H9 (cell line): ENCODE measurements around the gene TATDN2. TPM values are rescaled to one million over a fixed set of nuclear protein-coding genes. Genes with fewer than 3 reads are reported as not detected.

Source experiments
- DNase-seq: peaks from one replicate; pipeline ENCODE4 v3.0.0-alpha.2; 2017
- H2AFZ ChIP-seq: one replicate; pipeline ENCODE4 v1.6.1; 2013; ENCODE audit warnings: mild to moderate bottlenecking, low read length, control low read depth, moderate library complexity
- H2AK5ac ChIP-seq: 2 replicates; pipeline ENCODE4 v1.6.1; 2013; ENCODE audit warnings: low read length, control low read depth, mixed read lengths; ENCODE audit not compliant: insufficient read length
- H2BK120ac ChIP-seq: one replicate; pipeline ENCODE4 v1.6.1; 2013; ENCODE audit warnings: low read depth, mild to moderate bottlenecking, low read length, control low read depth, inconsistent platforms; ENCODE audit not compliant: poor library complexity, severe bottlenecking
- H2BK12ac ChIP-seq: 2 replicates; pipeline ENCODE4 v1.6.1; 2013; ENCODE audit warnings: low read length, control low read depth, mixed read lengths, low read depth; ENCODE audit not compliant: insufficient read length
- H2BK15ac ChIP-seq: 2 replicates; pipeline ENCODE4 v1.6.1; 2013; ENCODE audit warnings: low read depth, low read length, control low read depth
- H2BK20ac ChIP-seq: one replicate; pipeline ENCODE4 v1.6.1; 2013; ENCODE audit warnings: low read depth, mild to moderate bottlenecking, low read length, control low read depth, inconsistent platforms; ENCODE audit not compliant: poor library complexity, severe bottlenecking
- H2BK5ac ChIP-seq: 2 replicates; pipeline ENCODE4 v1.6.1; 2013; ENCODE audit warnings: low read length, control low read depth, mixed read lengths; ENCODE audit not compliant: insufficient read length
- H3K14ac ChIP-seq: 2 replicates; pipeline ENCODE4 v1.6.1; 2013; ENCODE audit warnings: low read length, control low read depth; ENCODE audit not compliant: insufficient read depth
- H3K18ac ChIP-seq: 2 replicates; pipeline ENCODE4 v1.6.1; 2013; ENCODE audit warnings: low read depth, mild to moderate bottlenecking, mixed read lengths, low read length, control low read depth; ENCODE audit not compliant: insufficient read length
- H3K23ac ChIP-seq: 2 replicates; pipeline ENCODE4 v1.6.1; 2013; ENCODE audit warnings: low read length, control low read depth, mixed read lengths, low read depth; ENCODE audit not compliant: insufficient read length
- H3K23me2 ChIP-seq: 2 replicates; pipeline ENCODE4 v1.6.1; 2013; ENCODE audit warnings: low read depth, mild to moderate bottlenecking, mixed read lengths, low read length, control low read depth; ENCODE audit not compliant: insufficient read length, poor library complexity, severe bottlenecking
- H3K27ac ChIP-seq: 2 replicates; pipeline ENCODE4 v1.5.1; 2013; ENCODE audit warnings: low read length, control low read depth, mixed read lengths, low read depth; ENCODE audit not compliant: insufficient read length
- H3K27me3 ChIP-seq: 2 replicates; pipeline ENCODE4 v1.6.1; 2013; ENCODE audit warnings: low read length, control low read depth, inconsistent platforms; ENCODE audit not compliant: insufficient read depth
- H3K4ac ChIP-seq: 2 replicates; pipeline ENCODE4 v1.6.1; 2013; ENCODE audit warnings: low read depth, mild to moderate bottlenecking, control low read depth, inconsistent platforms, low read length, moderate library complexity
- H3K4me1 ChIP-seq: 2 replicates; pipeline ENCODE4 v1.6.1; 2013; ENCODE audit warnings: low read length, control low read depth, inconsistent platforms; ENCODE audit not compliant: insufficient read depth
- H3K4me2 ChIP-seq: 2 replicates; pipeline ENCODE4 v1.6.1; 2013; ENCODE audit warnings: low read length, control low read depth, mixed read lengths; ENCODE audit not compliant: insufficient read length, insufficient read depth
- H3K56ac ChIP-seq: 2 replicates; pipeline ENCODE4 v1.6.1; 2013; ENCODE audit warnings: low read depth, mild to moderate bottlenecking, mixed read lengths, low read length, control low read depth; ENCODE audit not compliant: insufficient read length
- H3K79me1 ChIP-seq: 2 replicates; pipeline ENCODE4 v1.6.1; 2013; ENCODE audit warnings: low read depth, mild to moderate bottlenecking, moderate library complexity, low read length, control low read depth, inconsistent platforms; ENCODE audit not compliant: insufficient read depth, poor library complexity, severe bottlenecking
- H3K79me2 ChIP-seq: 2 replicates; pipeline ENCODE4 v1.6.1; 2013; ENCODE audit warnings: low read length, control low read depth, inconsistent platforms; ENCODE audit not compliant: insufficient read depth
- H3K9ac ChIP-seq: 2 replicates; pipeline ENCODE4 v1.6.1; 2013; ENCODE audit warnings: low read length, control low read depth, mixed read lengths; ENCODE audit not compliant: insufficient read length; ENCODE audit errors: extremely low read depth
- H3K9me3 ChIP-seq: one replicate; pipeline ENCODE4 v1.6.1; 2013; ENCODE audit warnings: low read depth, low read length, inconsistent platforms; ENCODE audit not compliant: control insufficient read depth
- H3T11ph ChIP-seq: one replicate; pipeline ENCODE4 v1.6.1; 2013; ENCODE audit warnings: mild to moderate bottlenecking, low read length, control low read depth, inconsistent platforms
- H4K20me1 ChIP-seq: one replicate; pipeline ENCODE4 v1.6.1; 2013; ENCODE audit not compliant: control insufficient read depth, insufficient read length, insufficient read depth
- H4K5ac ChIP-seq: 2 replicates; pipeline ENCODE4 v1.6.1; 2013; ENCODE audit warnings: low read depth, mild to moderate bottlenecking, mixed read lengths, low read length, control low read depth; ENCODE audit not compliant: insufficient read length
- H4K8ac ChIP-seq: replicated peaks from 2 replicates; pipeline ENCODE4 v1.6.1; 2013; ENCODE audit warnings: low read length, control low read depth, mixed read lengths, low read depth; ENCODE audit not compliant: insufficient read length
- H4K91ac ChIP-seq: 2 replicates; pipeline ENCODE4 v1.6.1; 2013; ENCODE audit warnings: low read depth, mild to moderate bottlenecking, moderate library complexity, mixed read lengths, low read length, control low read depth; ENCODE audit not compliant: insufficient read length
- H3K27ac Mint-ChIP-seq, 3 experiments: 2 replicates in 2 of 3; 3 replicates in 1 of 3; pipeline ENCODE4 v1.8.0; 2020 to 2021; ENCODE audit warnings: mixed read lengths in 3 of 3, mild to moderate bottlenecking in 1 of 3, moderate library complexity in 1 of 3
- H3K27me3 Mint-ChIP-seq: 2 replicates; pipeline ENCODE4 v1.8.0; 2021; ENCODE audit warnings: low read depth, mild to moderate bottlenecking, moderate library complexity, mixed read lengths
- H3K36me3 Mint-ChIP-seq, 3 experiments: 2 replicates in 2 of 3; 3 replicates in 1 of 3; pipeline ENCODE4 v1.8.0; 2020 to 2021; ENCODE audit warnings: low read depth in 3 of 3, mixed read lengths in 3 of 3; ENCODE audit not compliant: insufficient read depth in 1 of 3
- H3K4me1 Mint-ChIP-seq, 2 experiments: 2 replicates each; pipeline ENCODE4 v1.8.0; 2020; ENCODE audit warnings: mixed read lengths in 2 of 2
- H3K4me3 Mint-ChIP-seq, 2 experiments: 2 replicates in 1 of 2; 3 replicates in 1 of 2; pipeline ENCODE4 v1.8.0; 2020 to 2021; ENCODE audit warnings: mild to moderate bottlenecking in 2 of 2, mixed read lengths in 2 of 2, moderate library complexity in 1 of 2
- H3K9me3 Mint-ChIP-seq, 2 experiments: 2 replicates in 1 of 2; 3 replicates in 1 of 2; pipeline ENCODE4 v1.8.0; 2020; ENCODE audit warnings: mild to moderate bottlenecking in 2 of 2, mixed read lengths in 2 of 2, moderate library complexity in 1 of 2
- WGBS: extraction: QIAGEN DNeasy Blood & Tissue Kit; methylation state at CpG from one replicate; pipeline ENCODE4 v1.1.7; 2013; ENCODE audit warnings: missing lambda C conversion rate, low lambda C conversion rate, mixed read lengths; ENCODE audit not compliant: insufficient read length; ENCODE audit errors: extremely low coverage; 5-methylcytosine and 5-hydroxymethylcytosine counted together
- total RNA-seq: library from RNA; stranded (reverse); gene quantifications from 2 replicates; pipeline ENCODE4 v1.2.1, GENCODE V29; 2021
- TF ChIP-seq, protein P1 (sequence below): fragments of 200-600 bp; sonication (generic); conservative IDR thresholded peaks from 3 replicates; pipeline ENCODE4 v1.8.0; 2021; ENCODE audit warnings: antibody characterized with exemption, mild to moderate bottlenecking

The TATDN2 gene
- total RNA-seq, 1 experiment from 2014 or later, result 34.4 TPM

DNA sequence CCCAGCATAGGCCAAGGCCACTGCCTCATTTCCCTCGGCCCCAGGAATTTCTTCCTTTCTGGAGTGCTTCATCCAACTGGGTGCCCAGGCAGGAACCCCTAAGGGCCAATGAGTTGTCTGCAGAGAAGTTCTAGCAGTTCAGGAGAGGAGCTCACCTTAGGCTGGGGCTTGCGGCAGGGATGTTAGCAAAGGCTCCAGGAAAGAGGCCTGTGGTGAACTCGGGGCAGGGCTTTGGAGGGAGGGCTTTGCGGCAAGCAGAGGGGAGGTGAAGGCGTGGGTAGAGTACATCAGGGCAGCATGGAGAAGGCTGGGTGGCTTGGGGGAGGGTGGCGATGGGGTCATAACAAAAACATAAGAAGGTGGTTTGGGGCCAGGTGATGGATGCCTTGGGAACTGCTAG, 43.4 kb downstream of the TATDN2 start:
- H3K27ac Mint-ChIP-seq, result peak overlapping the region in 2 of 3 experiments; percentile 64 to 70; a peak in 2 of 7 replicates
- H3K14ac ChIP-seq, result no peak overlapping the region
- no peaks in the 10 kb centered on the region for H4K20me1 ChIP-seq
- no peak overlapping the region for H3T11ph ChIP-seq
- H4K8ac ChIP-seq, result no peak overlapping the region
- H2BK120ac ChIP-seq, result no peak overlapping the region
- no peaks in the 10 kb centered on the region for H3K27me3 Mint-ChIP-seq
- H3K4me2 ChIP-seq, result no peak overlapping the region
- H3K18ac ChIP-seq, result no peak overlapping the region
- no peak overlapping the region for H2AK5ac ChIP-seq
- H4K91ac ChIP-seq, result no peak overlapping the region
- no peak overlapping the region for H2BK15ac ChIP-seq
- no peak overlapping the region for H3K56ac ChIP-seq
- no peak for DNase-seq
- no peak overlapping the region for H3K4ac ChIP-seq
- no peak overlapping the region for H3K4me3 Mint-ChIP-seq
- H3K4me1 Mint-ChIP-seq, result peaks cover 9 to 12% of the 10 kb centered on the region in 2 experiments
- TF ChIP-seq, protein P1, sequence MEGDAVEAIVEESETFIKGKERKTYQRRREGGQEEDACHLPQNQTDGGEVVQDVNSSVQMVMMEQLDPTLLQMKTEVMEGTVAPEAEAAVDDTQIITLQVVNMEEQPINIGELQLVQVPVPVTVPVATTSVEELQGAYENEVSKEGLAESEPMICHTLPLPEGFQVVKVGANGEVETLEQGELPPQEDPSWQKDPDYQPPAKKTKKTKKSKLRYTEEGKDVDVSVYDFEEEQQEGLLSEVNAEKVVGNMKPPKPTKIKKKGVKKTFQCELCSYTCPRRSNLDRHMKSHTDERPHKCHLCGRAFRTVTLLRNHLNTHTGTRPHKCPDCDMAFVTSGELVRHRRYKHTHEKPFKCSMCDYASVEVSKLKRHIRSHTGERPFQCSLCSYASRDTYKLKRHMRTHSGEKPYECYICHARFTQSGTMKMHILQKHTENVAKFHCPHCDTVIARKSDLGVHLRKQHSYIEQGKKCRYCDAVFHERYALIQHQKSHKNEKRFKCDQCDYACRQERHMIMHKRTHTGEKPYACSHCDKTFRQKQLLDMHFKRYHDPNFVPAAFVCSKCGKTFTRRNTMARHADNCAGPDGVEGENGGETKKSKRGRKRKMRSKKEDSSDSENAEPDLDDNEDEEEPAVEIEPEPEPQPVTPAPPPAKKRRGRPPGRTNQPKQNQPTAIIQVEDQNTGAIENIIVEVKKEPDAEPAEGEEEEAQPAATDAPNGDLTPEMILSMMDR, result no peak
- no peak overlapping the region for H3K23ac ChIP-seq
- no peak overlapping the region for H4K5ac ChIP-seq
- no peak overlapping the region for H2AFZ ChIP-seq
- H3K4me1 ChIP-seq, result 0 out of 2 replicates have a peak, but pooled peaks cover 1% of the 10 kb centered on the region
- H3K23me2 ChIP-seq, result no peaks in the 10 kb centered on the region
- H3K27ac ChIP-seq, result no peak overlapping the region
- H2BK12ac ChIP-seq, result no peak overlapping the region
- no peaks in the 10 kb centered on the region for H3K27me3 ChIP-seq
- no peak overlapping the region for H2BK20ac ChIP-seq
- H3K9me3 Mint-ChIP-seq, result no peaks in the 10 kb centered on the region
- no peak overlapping the region for H2BK5ac ChIP-seq
- H3K79me2 ChIP-seq, result no peaks in the 10 kb centered on the region
- H3K9me3 ChIP-seq, result no peaks in the 10 kb centered on the region
- peaks cover 11 to 47% (median 21%) of the 10 kb centered on the region in 3 experiments; a peak in 6 of 7 replicates for H3K36me3 Mint-ChIP-seq
- H3K79me1 ChIP-seq, result no peaks in the 10 kb centered on the region
- WGBS, result no CpG with 5 or more reads among the region's 6 CpGs
- no peak overlapping the region for H3K9ac ChIP-seq
